H9 (cell line): ENCODE data around the gene VAMP8. TPM values are rescaled to one million over a fixed set of nuclear protein-coding genes. Genes with fewer than 3 reads are reported as not detected.

Experiments used
- DNase-seq: peaks from one replicate; pipeline ENCODE4 v3.0.0-alpha.2; 2017
- H2AFZ ChIP-seq: one replicate; pipeline ENCODE4 v1.6.1; 2013; ENCODE audit warnings: mild to moderate bottlenecking, low read length, control low read depth, moderate library complexity
- H2AK5ac ChIP-seq: 2 replicates; pipeline ENCODE4 v1.6.1; 2013; ENCODE audit warnings: low read length, control low read depth, mixed read lengths; ENCODE audit not compliant: insufficient read length
- H2BK120ac ChIP-seq: one replicate; pipeline ENCODE4 v1.6.1; 2013; ENCODE audit warnings: low read depth, mild to moderate bottlenecking, low read length, control low read depth, inconsistent platforms; ENCODE audit not compliant: poor library complexity, severe bottlenecking
- H2BK12ac ChIP-seq: 2 replicates; pipeline ENCODE4 v1.6.1; 2013; ENCODE audit warnings: low read length, control low read depth, mixed read lengths, low read depth; ENCODE audit not compliant: insufficient read length
- H2BK15ac ChIP-seq: 2 replicates; pipeline ENCODE4 v1.6.1; 2013; ENCODE audit warnings: low read depth, low read length, control low read depth
- H2BK20ac ChIP-seq: one replicate; pipeline ENCODE4 v1.6.1; 2013; ENCODE audit warnings: low read depth, mild to moderate bottlenecking, low read length, control low read depth, inconsistent platforms; ENCODE audit not compliant: poor library complexity, severe bottlenecking
- H2BK5ac ChIP-seq: 2 replicates; pipeline ENCODE4 v1.6.1; 2013; ENCODE audit warnings: low read length, control low read depth, mixed read lengths; ENCODE audit not compliant: insufficient read length
- H3K14ac ChIP-seq: 2 replicates; pipeline ENCODE4 v1.6.1; 2013; ENCODE audit warnings: low read length, control low read depth; ENCODE audit not compliant: insufficient read depth
- H3K18ac ChIP-seq: 2 replicates; pipeline ENCODE4 v1.6.1; 2013; ENCODE audit warnings: low read depth, mild to moderate bottlenecking, mixed read lengths, low read length, control low read depth; ENCODE audit not compliant: insufficient read length
- H3K23ac ChIP-seq: 2 replicates; pipeline ENCODE4 v1.6.1; 2013; ENCODE audit warnings: low read length, control low read depth, mixed read lengths, low read depth; ENCODE audit not compliant: insufficient read length
- H3K23me2 ChIP-seq: 2 replicates; pipeline ENCODE4 v1.6.1; 2013; ENCODE audit warnings: low read depth, mild to moderate bottlenecking, mixed read lengths, low read length, control low read depth; ENCODE audit not compliant: insufficient read length, poor library complexity, severe bottlenecking
- H3K27ac ChIP-seq: 2 replicates; pipeline ENCODE4 v1.5.1; 2013; ENCODE audit warnings: low read length, control low read depth, mixed read lengths, low read depth; ENCODE audit not compliant: insufficient read length
- H3K27me3 ChIP-seq: 2 replicates; pipeline ENCODE4 v1.6.1; 2013; ENCODE audit warnings: low read length, control low read depth, inconsistent platforms; ENCODE audit not compliant: insufficient read depth
- H3K4ac ChIP-seq: 2 replicates; pipeline ENCODE4 v1.6.1; 2013; ENCODE audit warnings: low read depth, mild to moderate bottlenecking, control low read depth, inconsistent platforms, low read length, moderate library complexity
- H3K4me1 ChIP-seq: 2 replicates; pipeline ENCODE4 v1.6.1; 2013; ENCODE audit warnings: low read length, control low read depth, inconsistent platforms; ENCODE audit not compliant: insufficient read depth
- H3K4me2 ChIP-seq: 2 replicates; pipeline ENCODE4 v1.6.1; 2013; ENCODE audit warnings: low read length, control low read depth, mixed read lengths; ENCODE audit not compliant: insufficient read length, insufficient read depth
- H3K56ac ChIP-seq: 2 replicates; pipeline ENCODE4 v1.6.1; 2013; ENCODE audit warnings: low read depth, mild to moderate bottlenecking, mixed read lengths, low read length, control low read depth; ENCODE audit not compliant: insufficient read length
- H3K79me1 ChIP-seq: 2 replicates; pipeline ENCODE4 v1.6.1; 2013; ENCODE audit warnings: low read depth, mild to moderate bottlenecking, moderate library complexity, low read length, control low read depth, inconsistent platforms; ENCODE audit not compliant: insufficient read depth, poor library complexity, severe bottlenecking
- H3K79me2 ChIP-seq: 2 replicates; pipeline ENCODE4 v1.6.1; 2013; ENCODE audit warnings: low read length, control low read depth, inconsistent platforms; ENCODE audit not compliant: insufficient read depth
- H3K9ac ChIP-seq: 2 replicates; pipeline ENCODE4 v1.6.1; 2013; ENCODE audit warnings: low read length, control low read depth, mixed read lengths; ENCODE audit not compliant: insufficient read length; ENCODE audit errors: extremely low read depth
- H3K9me3 ChIP-seq: one replicate; pipeline ENCODE4 v1.6.1; 2013; ENCODE audit warnings: low read depth, low read length, inconsistent platforms; ENCODE audit not compliant: control insufficient read depth
- H3T11ph ChIP-seq: one replicate; pipeline ENCODE4 v1.6.1; 2013; ENCODE audit warnings: mild to moderate bottlenecking, low read length, control low read depth, inconsistent platforms
- H4K20me1 ChIP-seq: one replicate; pipeline ENCODE4 v1.6.1; 2013; ENCODE audit not compliant: control insufficient read depth, insufficient read length, insufficient read depth
- H4K5ac ChIP-seq: 2 replicates; pipeline ENCODE4 v1.6.1; 2013; ENCODE audit warnings: low read depth, mild to moderate bottlenecking, mixed read lengths, low read length, control low read depth; ENCODE audit not compliant: insufficient read length
- H4K8ac ChIP-seq: replicated peaks from 2 replicates; pipeline ENCODE4 v1.6.1; 2013; ENCODE audit warnings: low read length, control low read depth, mixed read lengths, low read depth; ENCODE audit not compliant: insufficient read length
- H4K91ac ChIP-seq: 2 replicates; pipeline ENCODE4 v1.6.1; 2013; ENCODE audit warnings: low read depth, mild to moderate bottlenecking, moderate library complexity, mixed read lengths, low read length, control low read depth; ENCODE audit not compliant: insufficient read length
- H3K27ac Mint-ChIP-seq, 3 experiments: 2 replicates in 2 of 3; 3 replicates in 1 of 3; pipeline ENCODE4 v1.8.0; 2020 to 2021; ENCODE audit warnings: mixed read lengths in 3 of 3, mild to moderate bottlenecking in 1 of 3, moderate library complexity in 1 of 3
- H3K27me3 Mint-ChIP-seq: 2 replicates; pipeline ENCODE4 v1.8.0; 2021; ENCODE audit warnings: low read depth, mild to moderate bottlenecking, moderate library complexity, mixed read lengths
- H3K36me3 Mint-ChIP-seq, 3 experiments: 2 replicates in 2 of 3; 3 replicates in 1 of 3; pipeline ENCODE4 v1.8.0; 2020 to 2021; ENCODE audit warnings: low read depth in 3 of 3, mixed read lengths in 3 of 3; ENCODE audit not compliant: insufficient read depth in 1 of 3
- H3K4me1 Mint-ChIP-seq, 2 experiments: 2 replicates each; pipeline ENCODE4 v1.8.0; 2020; ENCODE audit warnings: mixed read lengths in 2 of 2
- H3K4me3 Mint-ChIP-seq, 2 experiments: 2 replicates in 1 of 2; 3 replicates in 1 of 2; pipeline ENCODE4 v1.8.0; 2020 to 2021; ENCODE audit warnings: mild to moderate bottlenecking in 2 of 2, mixed read lengths in 2 of 2, moderate library complexity in 1 of 2
- H3K9me3 Mint-ChIP-seq, 2 experiments: 2 replicates in 1 of 2; 3 replicates in 1 of 2; pipeline ENCODE4 v1.8.0; 2020; ENCODE audit warnings: mild to moderate bottlenecking in 2 of 2, mixed read lengths in 2 of 2, moderate library complexity in 1 of 2
- WGBS: extraction: QIAGEN DNeasy Blood & Tissue Kit; methylation state at CpG from one replicate; pipeline ENCODE4 v1.1.7; 2013; ENCODE audit warnings: missing lambda C conversion rate, low lambda C conversion rate, mixed read lengths; ENCODE audit not compliant: insufficient read length; ENCODE audit errors: extremely low coverage; 5-methylcytosine and 5-hydroxymethylcytosine counted together
- total RNA-seq: library from RNA; stranded (reverse); gene quantifications from 2 replicates; pipeline ENCODE4 v1.2.1, GENCODE V29; 2021
- TF ChIP-seq, protein P1 (sequence below): fragments of 200-600 bp; sonication (generic); conservative IDR thresholded peaks from 3 replicates; pipeline ENCODE4 v1.8.0; 2021; ENCODE audit warnings: antibody characterized with exemption, mild to moderate bottlenecking

VAMP8 gene
- total RNA-seq, 1 experiment from 2014 or later = 33.4 TPM

- Mint-ChIP-seq H3K4me3 (peak overlapping the region; percentile 95 to 98), H3K27ac (peak overlapping the region; percentile 99 to 100 (median 100)), H3K27me3 (peaks cover 5% of the 10 kb centered on the region; the same call in 1 of the 2 replicates), H3K4me1 (peaks cover 38 to 46% of the 10 kb centered on the region in 2 experiments), H3K9me3 (peaks cover 0 to 3% of the 10 kb centered on the region in 2 experiments; a peak in 1 of 5 replicates), H3K36me3 (peaks cover 34 to 40% (median 37%) of the 10 kb centered on the region in 3 experiments)
- no peak overlapping the region for H2AK5ac ChIP-seq
- peak overlapping the region; percentile 46 for H3K4me2 ChIP-seq
- H3K27me3 ChIP-seq = no peaks in the 10 kb centered on the region
- H4K8ac ChIP-seq = no peak overlapping the region
- H3K18ac ChIP-seq = peak overlapping the region; percentile 94
- H3K79me1 ChIP-seq = no peaks in the 10 kb centered on the region
- peak overlapping the region; percentile 96 for H2BK120ac ChIP-seq
- H3K27ac ChIP-seq = peak overlapping the region; percentile 88
- peak overlapping the region; percentile 22 for H4K91ac ChIP-seq
- peak; percentile 65 for DNase-seq
- no CpG with 5 or more reads among the region's 35 CpGs for WGBS
- peak overlapping the region; percentile 48 for H4K5ac ChIP-seq
- TF ChIP-seq, protein P1, sequence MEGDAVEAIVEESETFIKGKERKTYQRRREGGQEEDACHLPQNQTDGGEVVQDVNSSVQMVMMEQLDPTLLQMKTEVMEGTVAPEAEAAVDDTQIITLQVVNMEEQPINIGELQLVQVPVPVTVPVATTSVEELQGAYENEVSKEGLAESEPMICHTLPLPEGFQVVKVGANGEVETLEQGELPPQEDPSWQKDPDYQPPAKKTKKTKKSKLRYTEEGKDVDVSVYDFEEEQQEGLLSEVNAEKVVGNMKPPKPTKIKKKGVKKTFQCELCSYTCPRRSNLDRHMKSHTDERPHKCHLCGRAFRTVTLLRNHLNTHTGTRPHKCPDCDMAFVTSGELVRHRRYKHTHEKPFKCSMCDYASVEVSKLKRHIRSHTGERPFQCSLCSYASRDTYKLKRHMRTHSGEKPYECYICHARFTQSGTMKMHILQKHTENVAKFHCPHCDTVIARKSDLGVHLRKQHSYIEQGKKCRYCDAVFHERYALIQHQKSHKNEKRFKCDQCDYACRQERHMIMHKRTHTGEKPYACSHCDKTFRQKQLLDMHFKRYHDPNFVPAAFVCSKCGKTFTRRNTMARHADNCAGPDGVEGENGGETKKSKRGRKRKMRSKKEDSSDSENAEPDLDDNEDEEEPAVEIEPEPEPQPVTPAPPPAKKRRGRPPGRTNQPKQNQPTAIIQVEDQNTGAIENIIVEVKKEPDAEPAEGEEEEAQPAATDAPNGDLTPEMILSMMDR = no peak
- no peak overlapping the region for H2BK12ac ChIP-seq
- H2BK20ac ChIP-seq = no peak overlapping the region
- peak overlapping the region; percentile 98 for H3K14ac ChIP-seq
- H2BK15ac ChIP-seq = no peak overlapping the region
- 0 out of 2 replicates have a peak, but pooled peaks cover 2% of the 10 kb centered on the region for H3K4me1 ChIP-seq
- peak overlapping the region; percentile 77 for H3K56ac ChIP-seq
- H3K23ac ChIP-seq = no peak overlapping the region
- H3K79me2 ChIP-seq = peaks cover 25% of the 10 kb centered on the region
- peak overlapping the region; percentile 77 for H3T11ph ChIP-seq
- peak overlapping the region; percentile 73; the same call in 1 of the 2 replicates for H3K4ac ChIP-seq
- H2BK5ac ChIP-seq = peak overlapping the region; percentile 46
- H3K9ac ChIP-seq = peak overlapping the region; percentile 97
- H3K23me2 ChIP-seq = peaks cover 17% of the 10 kb centered on the region
- H4K20me1 ChIP-seq = no peaks in the 10 kb centered on the region
- no peak overlapping the region for H2AFZ ChIP-seq
- H3K9me3 ChIP-seq = no peaks in the 10 kb centered on the region
Measured at GRCh38 chr2:85537600-85538506, 39.5 kb upstream of the VAMP8 start.
